H9 (cell line): ENCODE data around the gene SCP2. TPM values are rescaled to one million over a fixed set of nuclear protein-coding genes. Genes with fewer than 3 reads are reported as not detected.

Source experiments
- DNase-seq: peaks from one replicate; pipeline ENCODE4 v3.0.0-alpha.2; 2017
- H2AFZ ChIP-seq: one replicate; pipeline ENCODE4 v1.6.1; 2013; ENCODE audit warnings: mild to moderate bottlenecking, low read length, control low read depth, moderate library complexity
- H2AK5ac ChIP-seq: 2 replicates; pipeline ENCODE4 v1.6.1; 2013; ENCODE audit warnings: low read length, control low read depth, mixed read lengths; ENCODE audit not compliant: insufficient read length
- H2BK120ac ChIP-seq: one replicate; pipeline ENCODE4 v1.6.1; 2013; ENCODE audit warnings: low read depth, mild to moderate bottlenecking, low read length, control low read depth, inconsistent platforms; ENCODE audit not compliant: poor library complexity, severe bottlenecking
- H2BK12ac ChIP-seq: 2 replicates; pipeline ENCODE4 v1.6.1; 2013; ENCODE audit warnings: low read length, control low read depth, mixed read lengths, low read depth; ENCODE audit not compliant: insufficient read length
- H2BK15ac ChIP-seq: 2 replicates; pipeline ENCODE4 v1.6.1; 2013; ENCODE audit warnings: low read depth, low read length, control low read depth
- H2BK20ac ChIP-seq: one replicate; pipeline ENCODE4 v1.6.1; 2013; ENCODE audit warnings: low read depth, mild to moderate bottlenecking, low read length, control low read depth, inconsistent platforms; ENCODE audit not compliant: poor library complexity, severe bottlenecking
- H2BK5ac ChIP-seq: 2 replicates; pipeline ENCODE4 v1.6.1; 2013; ENCODE audit warnings: low read length, control low read depth, mixed read lengths; ENCODE audit not compliant: insufficient read length
- H3K14ac ChIP-seq: 2 replicates; pipeline ENCODE4 v1.6.1; 2013; ENCODE audit warnings: low read length, control low read depth; ENCODE audit not compliant: insufficient read depth
- H3K18ac ChIP-seq: 2 replicates; pipeline ENCODE4 v1.6.1; 2013; ENCODE audit warnings: low read depth, mild to moderate bottlenecking, mixed read lengths, low read length, control low read depth; ENCODE audit not compliant: insufficient read length
- H3K23ac ChIP-seq: 2 replicates; pipeline ENCODE4 v1.6.1; 2013; ENCODE audit warnings: low read length, control low read depth, mixed read lengths, low read depth; ENCODE audit not compliant: insufficient read length
- H3K23me2 ChIP-seq: 2 replicates; pipeline ENCODE4 v1.6.1; 2013; ENCODE audit warnings: low read depth, mild to moderate bottlenecking, mixed read lengths, low read length, control low read depth; ENCODE audit not compliant: insufficient read length, poor library complexity, severe bottlenecking
- H3K27ac ChIP-seq: 2 replicates; pipeline ENCODE4 v1.5.1; 2013; ENCODE audit warnings: low read length, control low read depth, mixed read lengths, low read depth; ENCODE audit not compliant: insufficient read length
- H3K27me3 ChIP-seq: 2 replicates; pipeline ENCODE4 v1.6.1; 2013; ENCODE audit warnings: low read length, control low read depth, inconsistent platforms; ENCODE audit not compliant: insufficient read depth
- H3K4ac ChIP-seq: 2 replicates; pipeline ENCODE4 v1.6.1; 2013; ENCODE audit warnings: low read depth, mild to moderate bottlenecking, control low read depth, inconsistent platforms, low read length, moderate library complexity
- H3K4me1 ChIP-seq: 2 replicates; pipeline ENCODE4 v1.6.1; 2013; ENCODE audit warnings: low read length, control low read depth, inconsistent platforms; ENCODE audit not compliant: insufficient read depth
- H3K4me2 ChIP-seq: 2 replicates; pipeline ENCODE4 v1.6.1; 2013; ENCODE audit warnings: low read length, control low read depth, mixed read lengths; ENCODE audit not compliant: insufficient read length, insufficient read depth
- H3K56ac ChIP-seq: 2 replicates; pipeline ENCODE4 v1.6.1; 2013; ENCODE audit warnings: low read depth, mild to moderate bottlenecking, mixed read lengths, low read length, control low read depth; ENCODE audit not compliant: insufficient read length
- H3K79me1 ChIP-seq: 2 replicates; pipeline ENCODE4 v1.6.1; 2013; ENCODE audit warnings: low read depth, mild to moderate bottlenecking, moderate library complexity, low read length, control low read depth, inconsistent platforms; ENCODE audit not compliant: insufficient read depth, poor library complexity, severe bottlenecking
- H3K79me2 ChIP-seq: 2 replicates; pipeline ENCODE4 v1.6.1; 2013; ENCODE audit warnings: low read length, control low read depth, inconsistent platforms; ENCODE audit not compliant: insufficient read depth
- H3K9ac ChIP-seq: 2 replicates; pipeline ENCODE4 v1.6.1; 2013; ENCODE audit warnings: low read length, control low read depth, mixed read lengths; ENCODE audit not compliant: insufficient read length; ENCODE audit errors: extremely low read depth
- H3K9me3 ChIP-seq: one replicate; pipeline ENCODE4 v1.6.1; 2013; ENCODE audit warnings: low read depth, low read length, inconsistent platforms; ENCODE audit not compliant: control insufficient read depth
- H3T11ph ChIP-seq: one replicate; pipeline ENCODE4 v1.6.1; 2013; ENCODE audit warnings: mild to moderate bottlenecking, low read length, control low read depth, inconsistent platforms
- H4K20me1 ChIP-seq: one replicate; pipeline ENCODE4 v1.6.1; 2013; ENCODE audit not compliant: control insufficient read depth, insufficient read length, insufficient read depth
- H4K5ac ChIP-seq: 2 replicates; pipeline ENCODE4 v1.6.1; 2013; ENCODE audit warnings: low read depth, mild to moderate bottlenecking, mixed read lengths, low read length, control low read depth; ENCODE audit not compliant: insufficient read length
- H4K8ac ChIP-seq: replicated peaks from 2 replicates; pipeline ENCODE4 v1.6.1; 2013; ENCODE audit warnings: low read length, control low read depth, mixed read lengths, low read depth; ENCODE audit not compliant: insufficient read length
- H4K91ac ChIP-seq: 2 replicates; pipeline ENCODE4 v1.6.1; 2013; ENCODE audit warnings: low read depth, mild to moderate bottlenecking, moderate library complexity, mixed read lengths, low read length, control low read depth; ENCODE audit not compliant: insufficient read length
- H3K27ac Mint-ChIP-seq, 3 experiments: 2 replicates in 2 of 3; 3 replicates in 1 of 3; pipeline ENCODE4 v1.8.0; 2020 to 2021; ENCODE audit warnings: mixed read lengths in 3 of 3, mild to moderate bottlenecking in 1 of 3, moderate library complexity in 1 of 3
- H3K27me3 Mint-ChIP-seq: 2 replicates; pipeline ENCODE4 v1.8.0; 2021; ENCODE audit warnings: low read depth, mild to moderate bottlenecking, moderate library complexity, mixed read lengths
- H3K36me3 Mint-ChIP-seq, 3 experiments: 2 replicates in 2 of 3; 3 replicates in 1 of 3; pipeline ENCODE4 v1.8.0; 2020 to 2021; ENCODE audit warnings: low read depth in 3 of 3, mixed read lengths in 3 of 3; ENCODE audit not compliant: insufficient read depth in 1 of 3
- H3K4me1 Mint-ChIP-seq, 2 experiments: 2 replicates each; pipeline ENCODE4 v1.8.0; 2020; ENCODE audit warnings: mixed read lengths in 2 of 2
- H3K4me3 Mint-ChIP-seq, 2 experiments: 2 replicates in 1 of 2; 3 replicates in 1 of 2; pipeline ENCODE4 v1.8.0; 2020 to 2021; ENCODE audit warnings: mild to moderate bottlenecking in 2 of 2, mixed read lengths in 2 of 2, moderate library complexity in 1 of 2
- H3K9me3 Mint-ChIP-seq, 2 experiments: 2 replicates in 1 of 2; 3 replicates in 1 of 2; pipeline ENCODE4 v1.8.0; 2020; ENCODE audit warnings: mild to moderate bottlenecking in 2 of 2, mixed read lengths in 2 of 2, moderate library complexity in 1 of 2
- CTCF ChIP-seq: fragments of 200-600 bp; sonication (generic); conservative IDR thresholded peaks from 3 replicates; pipeline ENCODE4 v1.8.0; 2021; ENCODE audit warnings: antibody characterized with exemption, mild to moderate bottlenecking
- WGBS: extraction: QIAGEN DNeasy Blood & Tissue Kit; methylation state at CpG from one replicate; pipeline ENCODE4 v1.1.7; 2013; ENCODE audit warnings: missing lambda C conversion rate, low lambda C conversion rate, mixed read lengths; ENCODE audit not compliant: insufficient read length; ENCODE audit errors: extremely low coverage; 5-methylcytosine and 5-hydroxymethylcytosine counted together
- total RNA-seq: library from RNA; stranded (reverse); gene quantifications from 2 replicates; pipeline ENCODE4 v1.2.1, GENCODE V29; 2021

Gene SCP2
- total RNA-seq, 1 experiment from 2014 or later, result 48.8 TPM

GRCh38 chr1:53057127-53057526 lies 130.1 kb downstream of the SCP2 start:
- H3K9me3 ChIP-seq, result no peaks in the 10 kb centered on the region
- H3K14ac ChIP-seq, result no peak overlapping the region
- no peak overlapping the region for H2AFZ ChIP-seq
- no peak overlapping the region for H4K91ac ChIP-seq
- H2BK12ac ChIP-seq, result no peak overlapping the region
- H2BK20ac ChIP-seq, result no peak overlapping the region
- no peak overlapping the region for H3K4me3 Mint-ChIP-seq
- no peaks in the 10 kb centered on the region for H3K9me3 Mint-ChIP-seq
- H4K8ac ChIP-seq, result no peak overlapping the region
- peaks cover 21% of the 10 kb centered on the region; the same call in 1 of the 2 replicates for H3K27me3 ChIP-seq
- no peaks in the 10 kb centered on the region; a peak in 1 of 7 replicates for H3K36me3 Mint-ChIP-seq
- no peak overlapping the region for H4K5ac ChIP-seq
- TF ChIP-seq CTCF, result no peak
- H3K23me2 ChIP-seq, result no peaks in the 10 kb centered on the region
- no peak overlapping the region for H3K9ac ChIP-seq
- H3K27me3 Mint-ChIP-seq, result peaks cover 46% of the 10 kb centered on the region
- no peak overlapping the region for H2AK5ac ChIP-seq
- H3K79me2 ChIP-seq, result no peaks in the 10 kb centered on the region
- H3K4me1 Mint-ChIP-seq, result no peaks in the 10 kb centered on the region
- H2BK5ac ChIP-seq, result no peak overlapping the region
- no peak overlapping the region for H2BK15ac ChIP-seq
- H3K27ac ChIP-seq, result no peak overlapping the region
- no peak overlapping the region for H3T11ph ChIP-seq
- H3K4ac ChIP-seq, result no peak overlapping the region
- H3K4me1 ChIP-seq, result no peaks in the 10 kb centered on the region; the same call in 1 of the 2 replicates
- no peak overlapping the region for H2BK120ac ChIP-seq
- no peak for DNase-seq
- no peak overlapping the region for H3K18ac ChIP-seq
- H4K20me1 ChIP-seq, result no peaks in the 10 kb centered on the region
- H3K23ac ChIP-seq, result no peak overlapping the region
- no CpG with 5 or more reads among the region's 2 CpGs for WGBS
- no peak overlapping the region for H3K4me2 ChIP-seq
- H3K27ac Mint-ChIP-seq, result no peak overlapping the region
- H3K79me1 ChIP-seq, result no peaks in the 10 kb centered on the region
- no peak overlapping the region for H3K56ac ChIP-seq
